Keratinocyte (primary cell): Measurements from ENCODE around the gene CT45A1. TPM values are rescaled to one million over a fixed set of nuclear protein-coding genes. Genes with fewer than 3 reads are reported as not detected.

Experiments used
- DNase-seq: peaks from one replicate; pipeline ENCODE4 v3.0.0-alpha.2; 2011; ENCODE audit warnings: low read depth, missing footprints, low spot score
- FAIRE-seq: peaks from 2 replicates; lab custom pipeline; 2011; peaks lifted over from hg19 to GRCh38; lab: Jason Lieb, UNC
- H2AFZ ChIP-seq: 2 replicates; pipeline ENCODE4 v1.6.0; 2012; ENCODE audit warnings: low read length, control low read depth, inconsistent platforms; ENCODE audit not compliant: control insufficient read depth
- H3K27ac ChIP-seq: 2 replicates; pipeline ENCODE4 v1.5.1; 2011; ENCODE audit warnings: low read length; ENCODE audit not compliant: control insufficient read depth, insufficient read depth
- H3K27me3 ChIP-seq: 3 replicates; pipeline ENCODE4 v1.6.0; 2011; ENCODE audit warnings: low read length; ENCODE audit not compliant: control insufficient read depth, insufficient read depth; ENCODE audit errors: extremely low read depth
- H3K36me3 ChIP-seq, 2 experiments: 2 replicates in 1 of 2; 3 replicates in 1 of 2; pipeline ENCODE4 v1.5.1; 2011; ENCODE audit warnings: low read length in 2 of 2, mild to moderate bottlenecking in 1 of 2; ENCODE audit not compliant: control insufficient read depth in 2 of 2, insufficient read depth in 2 of 2; ENCODE audit errors: extremely low read depth in 1 of 2
- H3K4me1 ChIP-seq: 3 replicates; pipeline ENCODE4 v1.5.1; 2011; ENCODE audit warnings: low read length; ENCODE audit not compliant: control insufficient read depth, insufficient read depth; ENCODE audit errors: extremely low read depth
- H3K4me2 ChIP-seq: 3 replicates; pipeline ENCODE4 v1.6.0; 2011; ENCODE audit warnings: low read depth, low read length; ENCODE audit not compliant: control insufficient read depth, insufficient read depth; ENCODE audit errors: extremely low read depth
- H3K4me3 ChIP-seq, 3 experiments: fragments of 200-600 bp in 1 of 3; sonication (generic) in 1 of 3; 2 replicates in 2 of 3; 3 replicates in 1 of 3; pipeline ENCODE4 v1.5.1; 2011 to 2016; ENCODE audit warnings: low read length in 3 of 3, mild to moderate bottlenecking in 3 of 3, control low read depth in 2 of 3, inconsistent platforms in 1 of 3, low read depth in 1 of 3, mixed read lengths in 1 of 3, mixed run types in 1 of 3, moderate library complexity in 1 of 3; ENCODE audit not compliant: control insufficient read depth in 2 of 3, insufficient read depth in 2 of 3; ENCODE audit errors: extremely low read depth in 1 of 3
- H3K79me2 ChIP-seq: 2 replicates; pipeline ENCODE4 v1.6.0; 2012; ENCODE audit warnings: low read length; ENCODE audit not compliant: control insufficient read depth, insufficient read depth
- H3K9ac ChIP-seq: 3 replicates; pipeline ENCODE4 v1.6.0; 2011; ENCODE audit warnings: low read length; ENCODE audit not compliant: control insufficient read depth, insufficient read depth; ENCODE audit errors: extremely low read depth
- H3K9me1 ChIP-seq: 3 replicates; pipeline ENCODE4 v1.6.0; 2011; ENCODE audit warnings: low read length; ENCODE audit not compliant: control insufficient read depth, insufficient read depth; ENCODE audit errors: extremely low read depth
- H3K9me3 ChIP-seq: 2 replicates; pipeline ENCODE4 v1.5.1; 2012; ENCODE audit warnings: low read depth, low read length; ENCODE audit not compliant: control insufficient read depth
- H4K20me1 ChIP-seq: 3 replicates; pipeline ENCODE4 v1.6.0; 2011; ENCODE audit warnings: low read length; ENCODE audit not compliant: control insufficient read depth, insufficient read depth; ENCODE audit errors: extremely low read depth
- EZH2 ChIP-seq: IDR thresholded peaks from one replicate; pipeline ENCODE4 v1.6.1; 2012; ENCODE audit warnings: inconsistent platforms, mild to moderate bottlenecking, low read length, moderate library complexity
- dilution Hi-C: fragments of 300-500 bp; cut with MboI; formaldehyde crosslinking; loops from one replicate; pipeline ENCODE4 v1.7.0; 2020; ENCODE audit warnings: low sequenced_read_pairs; ENCODE audit not compliant: extremely low pct_ligation_motif_present
- polyA plus RNA-seq, 5 experiments: library from polyadenylated mRNA; depleted of rRNA in 3 of 5; stranded (reverse) in 3 of 5; stranded (forward) in 1 of 5; unstranded in 1 of 5; fragments of >200 nt; gene quantifications; 1 replicate in 1 of 5; 2 replicates in 3 of 5; 3 replicates in 1 of 5; pipeline versions ENCODE4 v1.2.1 to v1.2.3, GENCODE V29; 2011 to 2012; ENCODE audit warnings: missing spikeins in 2 of 5, low read depth in 1 of 5, low replicate concordance in 1 of 5
- TF ChIP-seq, protein P1 (sequence below), 3 experiments: IDR thresholded peaks in 1 of 3; conservative IDR thresholded peaks in 1 of 3; optimal IDR thresholded peaks in 1 of 3; 2 replicates in 2 of 3; 3 replicates in 1 of 3; pipeline versions ENCODE3 to v1.5.1; 2011; ENCODE audit warnings: low read length in 3 of 3, mild to moderate bottlenecking in 3 of 3, moderate library complexity in 2 of 3, control low read depth in 1 of 3, inconsistent platforms in 1 of 3; ENCODE audit not compliant: insufficient read depth in 2 of 3; ENCODE audit errors: extremely low read depth in 1 of 3

The CT45A1 gene
- polyA plus RNA-seq, 1 donor (not counting 4 experiments of a cell fraction or from before 2014, with no cell fraction given): not detected

DNA sequence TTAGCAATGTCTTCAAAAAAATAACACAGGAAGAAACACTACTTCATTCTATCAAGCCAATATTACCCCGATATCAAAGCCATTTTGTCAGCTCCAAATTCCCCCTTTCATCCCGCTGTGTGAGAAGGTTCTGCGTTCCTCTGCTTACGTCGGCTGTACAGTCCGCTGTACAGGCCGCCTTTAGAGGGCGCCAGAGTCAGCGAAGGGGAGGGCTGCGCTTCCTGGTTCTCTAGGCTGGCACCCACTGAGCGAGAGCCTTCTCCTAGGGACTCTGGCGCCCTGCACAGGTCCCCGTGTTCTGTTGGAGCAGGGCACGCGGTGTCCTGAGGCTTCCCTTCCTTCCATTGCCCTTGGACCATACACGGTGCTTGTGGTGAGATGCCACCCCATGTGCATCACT lies 25.3 kb upstream of the CT45A1 start:
- TF ChIP-seq EZH2: no peak
- TF ChIP-seq, protein P1, sequence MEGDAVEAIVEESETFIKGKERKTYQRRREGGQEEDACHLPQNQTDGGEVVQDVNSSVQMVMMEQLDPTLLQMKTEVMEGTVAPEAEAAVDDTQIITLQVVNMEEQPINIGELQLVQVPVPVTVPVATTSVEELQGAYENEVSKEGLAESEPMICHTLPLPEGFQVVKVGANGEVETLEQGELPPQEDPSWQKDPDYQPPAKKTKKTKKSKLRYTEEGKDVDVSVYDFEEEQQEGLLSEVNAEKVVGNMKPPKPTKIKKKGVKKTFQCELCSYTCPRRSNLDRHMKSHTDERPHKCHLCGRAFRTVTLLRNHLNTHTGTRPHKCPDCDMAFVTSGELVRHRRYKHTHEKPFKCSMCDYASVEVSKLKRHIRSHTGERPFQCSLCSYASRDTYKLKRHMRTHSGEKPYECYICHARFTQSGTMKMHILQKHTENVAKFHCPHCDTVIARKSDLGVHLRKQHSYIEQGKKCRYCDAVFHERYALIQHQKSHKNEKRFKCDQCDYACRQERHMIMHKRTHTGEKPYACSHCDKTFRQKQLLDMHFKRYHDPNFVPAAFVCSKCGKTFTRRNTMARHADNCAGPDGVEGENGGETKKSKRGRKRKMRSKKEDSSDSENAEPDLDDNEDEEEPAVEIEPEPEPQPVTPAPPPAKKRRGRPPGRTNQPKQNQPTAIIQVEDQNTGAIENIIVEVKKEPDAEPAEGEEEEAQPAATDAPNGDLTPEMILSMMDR (optimal IDR thresholded peaks at IDR 0.05 in 1 of 3, IDR thresholded peaks at IDR 0.05 in 1 of 3, conservative IDR thresholded peaks at IDR 0.05 in 1 of 3; ENCODE audit: extremely low read depth in 1 of 3, insufficient read depth in 2 of 3, low read length in 3 of 3): peak in 2 of 3 experiments; percentile 11 to 27
- no peaks in the 10 kb centered on the region for H4K20me1 ChIP-seq
- no peaks in the 10 kb centered on the region for H3K9me1 ChIP-seq
- no peak overlapping the region for H3K4me3 ChIP-seq
- H3K27ac ChIP-seq: no peak overlapping the region
- FAIRE-seq: no peak
- H3K27me3 ChIP-seq: peaks cover 2% of the 10 kb centered on the region
- dilution Hi-C loops: no loop called here
- H2AFZ ChIP-seq: no peak overlapping the region
- no peaks in the 10 kb centered on the region for H3K79me2 ChIP-seq
- no peaks in the 10 kb centered on the region for H3K9me3 ChIP-seq
- no peak for DNase-seq
- no peaks in the 10 kb centered on the region for H3K36me3 ChIP-seq
- no peak overlapping the region for H3K9ac ChIP-seq
- H3K4me1 ChIP-seq: no peaks in the 10 kb centered on the region
- H3K4me2 ChIP-seq: no peak overlapping the region

DNA sequence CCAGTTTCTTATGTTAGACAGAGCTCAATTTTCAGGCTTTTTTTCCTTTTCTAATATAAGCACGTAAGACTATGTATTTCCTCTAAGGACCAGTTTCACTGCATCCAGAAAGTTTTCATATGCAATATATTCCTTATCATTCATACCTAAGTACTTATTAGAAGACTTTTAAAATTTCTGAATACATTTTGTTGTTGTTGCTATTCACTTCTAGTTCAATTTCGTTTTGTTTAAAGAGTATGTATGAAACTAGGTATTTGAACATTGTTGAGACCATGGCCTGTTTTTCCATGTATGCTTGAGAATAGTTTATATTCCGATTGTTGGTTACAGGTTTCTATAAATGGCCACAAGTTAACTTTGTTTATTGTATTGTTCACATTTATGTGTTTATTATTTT lies 18.0 kb upstream of the CT45A1 start:
- Histone ChIP-seq H3K9me1 (no peaks in the 10 kb centered on the region), H3K36me3 (no peaks in the 10 kb centered on the region), H3K27ac (no peak overlapping the region), H2AFZ (no peak overlapping the region), H3K4me3 (no peak overlapping the region), H3K4me1 (no peaks in the 10 kb centered on the region), H3K9me3 (no peaks in the 10 kb centered on the region), H3K27me3 (peaks cover 2% of the 10 kb centered on the region), H4K20me1 (no peaks in the 10 kb centered on the region), H3K9ac (no peak overlapping the region), H3K4me2 (no peak overlapping the region), H3K79me2 (no peaks in the 10 kb centered on the region)
- FAIRE-seq (no peak), DNase-seq (no peak)
- TF ChIP-seq EZH2: no peak
- TF ChIP-seq, protein P1 (optimal IDR thresholded peaks at IDR 0.05 in 1 of 3, IDR thresholded peaks at IDR 0.05 in 1 of 3, conservative IDR thresholded peaks at IDR 0.05 in 1 of 3; ENCODE audit: extremely low read depth in 1 of 3, insufficient read depth in 2 of 3, low read length in 3 of 3): no peak
- dilution Hi-C loops: no loop called here
